GM21723 (cell line): ENCODE data around the gene ROMO1.
A peak's percentile ranks its signal among the peaks of the same experiment; 100 is the strongest.

ENCODE experiments used
- ATAC-seq: cut with Tn5 transposase; IDR thresholded peaks from one replicate; pipeline ENCODE4 v1.9.1; 2021; ENCODE audit warnings: mild to moderate bottlenecking, moderate library complexity; ENCODE audit not compliant: unreplicated experiment

Gene ROMO1

GRCh38 chr20:35729283-35729807 lies 30.1 kb downstream of the ROMO1 start:
- no peak for ATAC-seq

- ATAC-seq = no peak
Measured at GRCh38 chr20:35729836-35730582, 30.8 kb downstream of the ROMO1 start.

- ATAC-seq = no peak
Measured at GRCh38 chr20:35730583-35731468, 31.6 kb downstream of the ROMO1 start.

GRCh38 chr20:35731469-35731788 lies 32.2 kb downstream of the ROMO1 start:
- no peak for ATAC-seq

GRCh38 chr20:35731862-35732643 lies 32.8 kb downstream of the ROMO1 start:
- no peak for ATAC-seq

GRCh38 chr20:35732644-35732982 lies 33.4 kb downstream of the ROMO1 start:
- ATAC-seq = no peak

- ATAC-seq = no peak
Measured at GRCh38 chr20:35734374-35734773, 35.2 kb downstream of the ROMO1 start.

- ATAC-seq = no peak
Measured at GRCh38 chr20:35734777-35735649, 35.8 kb downstream of the ROMO1 start.

- no peak for ATAC-seq
Measured at GRCh38 chr20:35735826-35736470, 36.7 kb downstream of the ROMO1 start.

- ATAC-seq = no peak
Measured at GRCh38 chr20:35737865-35738333, 38.7 kb downstream of the ROMO1 start.

GRCh38 chr20:35738410-35739179 lies 39.4 kb downstream of the ROMO1 start:
- no peak for ATAC-seq

- ATAC-seq = no peak
Measured at GRCh38 chr20:35739294-35740163, 40.3 kb downstream of the ROMO1 start.

GRCh38 chr20:35741892-35742740 lies 42.9 kb downstream of the ROMO1 start, which contains the start of gene RBM39:
TSS of gene RBM39 (minus strand) at chr20:35742260. CDS start at chr20:35740874, 1,386 bp downstream.
- peak; percentile 86 for ATAC-seq

- peak; percentile 39 for ATAC-seq
Measured at GRCh38 chr20:35742741-35743523, 43.7 kb downstream of the ROMO1 start.

- ATAC-seq = no peak
Measured at GRCh38 chr20:35743693-35744491, 44.7 kb downstream of the ROMO1 start.
